ENCODE results near the gene BCL2. TPM values are rescaled to one million over a fixed set of nuclear protein-coding genes. Genes with fewer than 3 reads are reported as not detected.

BCL2 gene
- total and polyA plus RNA-seq, 7 donors: 1.1 to 27.0 (median 8.9) TPM

- no peak for TF ChIP-seq CTCF (IDR thresholded peaks at IDR 0.05)
- no peak overlapping the region for H3K27ac ChIP-seq
- H3K9me3 ChIP-seq: no peaks in the 10 kb centered on the region
- peaks cover 43% of the 10 kb centered on the region for H3K4me1 ChIP-seq
- WGBS, 3 donors: 65 to 86% (median 70%) methylated on average over 8 of the region's 8 CpGs
- intact Hi-C loops (cut with DNase I): loop anchor here (5.0 to 10.0 kb wide), 2 partner anchors 110 to 132 kb away; no protein-coding TSS in a partner anchor
- no peaks in the 10 kb centered on the region for H3K36me3 ChIP-seq (ENCODE audit: insufficient read depth in 1 of 2, low read depth in 1 of 2)
- H3K4me3 ChIP-seq: no peak overlapping the region
- DNase-seq (no peak), ATAC-seq (no peak)
- no peaks in the 10 kb centered on the region for H3K27me3 ChIP-seq (ENCODE audit: insufficient read depth in 3 of 3, low read length in 2 of 3)
Observed at GRCh38 chr18:63266888-63267790, 52.4 kb downstream of the BCL2 start.

GRCh38 chr18:63265326-63265725 lies 54.2 kb downstream of the BCL2 start:
- no peak overlapping the region for H3K4me3 ChIP-seq
- H3K27me3 ChIP-seq (ENCODE audit: insufficient read depth in 3 of 3, low read length in 2 of 3): no peaks in the 10 kb centered on the region
- no peak for DNase-seq
- no peak for ATAC-seq
- no peak for TF ChIP-seq CTCF (IDR thresholded peaks at IDR 0.05)
- peak overlapping the region; percentile 79 for H3K27ac ChIP-seq
- H3K4me1 ChIP-seq: peaks cover 33% of the 10 kb centered on the region
- no peaks in the 10 kb centered on the region for H3K36me3 ChIP-seq (ENCODE audit: insufficient read depth in 1 of 2, low read depth in 1 of 2)
- intact Hi-C loops (cut with DNase I): loop anchor here (5.0 to 10.0 kb wide), 2 partner anchors 108 to 131 kb away; no protein-coding TSS in a partner anchor
- H3K9me3 ChIP-seq: no peaks in the 10 kb centered on the region
- 65 to 79% (median 72%) methylated on average over 3 of the region's 3 CpGs for WGBS, 3 donors

- intact Hi-C loops (cut with DNase I): loop anchor here (5.0 to 10.0 kb wide), 4 partner anchors 108 to 738 kb away; no protein-coding TSS in a partner anchor
- Histone ChIP-seq H3K4me1 (peaks cover 38% of the 10 kb centered on the region), H3K9me3 (no peaks in the 10 kb centered on the region), H3K27ac (peak overlapping the region; percentile 79), H3K4me3 (no peak overlapping the region), H3K36me3 (ENCODE audit: insufficient read depth in 1 of 2, low read depth in 1 of 2) (no peaks in the 10 kb centered on the region), H3K27me3 (ENCODE audit: insufficient read depth in 3 of 3, low read length in 2 of 3) (no peaks in the 10 kb centered on the region)
- no peak for TF ChIP-seq CTCF (IDR thresholded peaks at IDR 0.05)
- ATAC-seq: peak in 1 of 4 donors; percentile 25
- 48 to 58% (median 48%) methylated on average over 9 of the region's 9 CpGs for WGBS, 3 donors
- no peak for DNase-seq
Observed at GRCh38 chr18:63264871-63265270, 54.7 kb downstream of the BCL2 start.

GRCh38 chr18:63263444-63263843 lies 56.1 kb downstream of the BCL2 start:
- H3K9me3 ChIP-seq: no peaks in the 10 kb centered on the region
- H3K4me1 ChIP-seq: peaks cover 50% of the 10 kb centered on the region
- DNase-seq (no peak), ATAC-seq (peak; percentile 25 to 46 (median 36))
- no peaks in the 10 kb centered on the region for H3K27me3 ChIP-seq (ENCODE audit: insufficient read depth in 3 of 3, low read length in 2 of 3)
- intact Hi-C loops (cut with DNase I): loop anchor here (5.0 to 10.0 kb wide), 3 partner anchors 126 to 736 kb away; no protein-coding TSS in a partner anchor
- H3K36me3 ChIP-seq (ENCODE audit: insufficient read depth in 1 of 2, low read depth in 1 of 2): no peaks in the 10 kb centered on the region
- H3K27ac ChIP-seq: peak overlapping the region; percentile 79
- TF ChIP-seq CTCF (IDR thresholded peaks at IDR 0.05): no peak
- 32 to 61% (median 37%) methylated on average over 2 of the region's 2 CpGs for WGBS, 3 donors
- H3K4me3 ChIP-seq: peak overlapping the region; percentile 11
